ENCODE results near the gene MRPS25. TPM values are rescaled to one million over a fixed set of nuclear protein-coding genes. Genes with fewer than 3 reads are reported as not detected.

The MRPS25 gene
- total RNA-seq, 1 experiment from 2014 or later: 53.2 TPM

DNA sequence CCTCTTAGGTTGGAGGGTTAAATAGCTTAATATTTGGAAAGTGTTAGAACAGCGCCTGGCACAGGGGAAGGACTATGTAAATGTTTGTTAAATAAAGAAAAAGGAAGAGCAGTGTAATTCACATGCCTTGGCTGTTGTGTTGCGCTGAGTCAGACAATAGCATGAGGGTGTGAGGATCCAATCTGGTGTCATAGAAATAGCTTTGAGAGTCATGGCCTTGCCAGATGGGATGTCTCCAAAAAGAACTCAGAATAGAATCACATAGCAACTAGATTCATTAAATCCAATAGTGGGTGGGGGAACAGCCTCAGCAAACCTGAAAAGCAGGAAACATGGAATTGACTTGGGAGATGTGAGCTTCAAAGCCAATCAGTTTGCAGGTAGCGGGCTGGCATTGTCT is 37.7 kb upstream of the MRPS25 start:
- peaks cover 17% of the 10 kb centered on the region for H3K23me2 ChIP-seq (ENCODE audit: insufficient read length, low read depth, low read length, poor library complexity, severe bottlenecking)
- TF ChIP-seq, protein P1, sequence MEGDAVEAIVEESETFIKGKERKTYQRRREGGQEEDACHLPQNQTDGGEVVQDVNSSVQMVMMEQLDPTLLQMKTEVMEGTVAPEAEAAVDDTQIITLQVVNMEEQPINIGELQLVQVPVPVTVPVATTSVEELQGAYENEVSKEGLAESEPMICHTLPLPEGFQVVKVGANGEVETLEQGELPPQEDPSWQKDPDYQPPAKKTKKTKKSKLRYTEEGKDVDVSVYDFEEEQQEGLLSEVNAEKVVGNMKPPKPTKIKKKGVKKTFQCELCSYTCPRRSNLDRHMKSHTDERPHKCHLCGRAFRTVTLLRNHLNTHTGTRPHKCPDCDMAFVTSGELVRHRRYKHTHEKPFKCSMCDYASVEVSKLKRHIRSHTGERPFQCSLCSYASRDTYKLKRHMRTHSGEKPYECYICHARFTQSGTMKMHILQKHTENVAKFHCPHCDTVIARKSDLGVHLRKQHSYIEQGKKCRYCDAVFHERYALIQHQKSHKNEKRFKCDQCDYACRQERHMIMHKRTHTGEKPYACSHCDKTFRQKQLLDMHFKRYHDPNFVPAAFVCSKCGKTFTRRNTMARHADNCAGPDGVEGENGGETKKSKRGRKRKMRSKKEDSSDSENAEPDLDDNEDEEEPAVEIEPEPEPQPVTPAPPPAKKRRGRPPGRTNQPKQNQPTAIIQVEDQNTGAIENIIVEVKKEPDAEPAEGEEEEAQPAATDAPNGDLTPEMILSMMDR (conservative IDR thresholded peaks at IDR 0.05): no peak
- H3K14ac ChIP-seq (ENCODE audit: insufficient read depth, low read length): no peak overlapping the region
- Mint-ChIP-seq H3K27me3 (ENCODE audit: low read depth) (peaks cover 3% of the 10 kb centered on the region; the same call in 1 of the 2 replicates), H3K27ac (no peak overlapping the region), H3K4me3 (no peak overlapping the region), H3K36me3 (ENCODE audit: insufficient read depth in 1 of 3, low read depth in 3 of 3) (no peaks in the 10 kb centered on the region), H3K9me3 (no peaks in the 10 kb centered on the region; a peak in 1 of 5 replicates), H3K4me1 (peaks cover 20 to 24% of the 10 kb centered on the region in 2 experiments)
- H3K9me3 ChIP-seq (ENCODE audit: control insufficient read depth, low read depth, low read length): no peaks in the 10 kb centered on the region
- no peak overlapping the region for H2BK5ac ChIP-seq (ENCODE audit: insufficient read length, low read length)
- no peak overlapping the region for H4K91ac ChIP-seq (ENCODE audit: insufficient read length, low read depth, low read length)
- no peak overlapping the region for H3K4ac ChIP-seq (ENCODE audit: low read depth, low read length)
- H4K20me1 ChIP-seq (ENCODE audit: control insufficient read depth, insufficient read depth, insufficient read length): no peaks in the 10 kb centered on the region
- no peak overlapping the region for H2BK15ac ChIP-seq (ENCODE audit: low read depth, low read length)
- H3K27me3 ChIP-seq (ENCODE audit: insufficient read depth, low read length): no peaks in the 10 kb centered on the region; the same call in 1 of the 2 replicates
- no peak overlapping the region for H3T11ph ChIP-seq (ENCODE audit: low read length)
- no peak overlapping the region for H2BK20ac ChIP-seq (ENCODE audit: low read depth, low read length, poor library complexity, severe bottlenecking)
- H2AFZ ChIP-seq (ENCODE audit: low read length): no peak overlapping the region
- H3K9ac ChIP-seq (ENCODE audit: extremely low read depth, insufficient read length, low read length): no peak overlapping the region
- peaks cover 2% of the 10 kb centered on the region; the same call in 1 of the 2 replicates for H3K4me1 ChIP-seq (ENCODE audit: insufficient read depth, low read length)
- H2AK5ac ChIP-seq (ENCODE audit: insufficient read length, low read length): no peak overlapping the region
- peaks cover 6% of the 10 kb centered on the region for H3K79me1 ChIP-seq (ENCODE audit: insufficient read depth, low read depth, low read length, poor library complexity, severe bottlenecking)
- H3K23ac ChIP-seq (ENCODE audit: insufficient read length, low read depth, low read length): no peak overlapping the region
- H3K79me2 ChIP-seq (ENCODE audit: insufficient read depth, low read length): peaks cover 4% of the 10 kb centered on the region; the same call in 1 of the 2 replicates
- no peak overlapping the region for H3K4me2 ChIP-seq (ENCODE audit: insufficient read depth, insufficient read length, low read length)
- no peak overlapping the region for H4K8ac ChIP-seq (replicated peaks; ENCODE audit: insufficient read length, low read depth, low read length)
- H2BK12ac ChIP-seq (ENCODE audit: insufficient read length, low read depth, low read length): no peak overlapping the region
- H2BK120ac ChIP-seq (ENCODE audit: low read depth, low read length, poor library complexity, severe bottlenecking): no peak overlapping the region
- no CpG with 5 or more reads among the region's 3 CpGs for whole genome bisulfite sequencing (ENCODE audit: extremely low coverage, insufficient read length, low lambda C conversion rate)
- no peak overlapping the region for H3K56ac ChIP-seq (ENCODE audit: insufficient read length, low read depth, low read length)
- DNase-seq: no peak
- no peak overlapping the region for H4K5ac ChIP-seq (ENCODE audit: insufficient read length, low read depth, low read length)
- H3K27ac ChIP-seq (ENCODE audit: insufficient read length, low read depth, low read length): no peak overlapping the region
- no peak overlapping the region for H3K18ac ChIP-seq (ENCODE audit: insufficient read length, low read depth, low read length)

Measured in H9 (cell line).